GM12878 (cell line): ENCODE results near the gene HLA-DMA. TPM values are rescaled to one million over a fixed set of nuclear protein-coding genes. Genes with fewer than 3 reads are reported as not detected.
A peak's percentile ranks its signal among the peaks of the same experiment; 100 is the strongest.

Experiments
- ASH2L ChIP-seq: fragments of 300-600, 200-600 bp; sonication (generic); IDR thresholded peaks from 2 replicates; pipeline ENCODE4 v1.6.1; 2017; ENCODE audit warnings: low read depth, mild to moderate bottlenecking, borderline replicate concordance
- BCL11A ChIP-seq: IDR thresholded peaks from 2 replicates; pipeline ENCODE4 v1.6.1; 2011; ENCODE audit warnings: low read depth, low read length
- CREB1 ChIP-seq: IDR thresholded peaks from 2 replicates; pipeline ENCODE4 v1.6.1; 2012; ENCODE audit warnings: low read depth, mild to moderate bottlenecking, inconsistent platforms
- EED ChIP-seq: sonication (generic); IDR thresholded peaks from 2 replicates; pipeline ENCODE4 v1.6.1; 2016; ENCODE audit warnings: antibody characterized with exemption, low read depth
- EGR1 ChIP-seq, 2 experiments: IDR thresholded peaks; 1 replicate in 1 of 2; 2 replicates in 1 of 2; pipeline ENCODE4 v1.6.1; 2011 to 2012; ENCODE audit warnings: low read depth in 2 of 2, low read length in 2 of 2, borderline replicate concordance in 1 of 2, mild to moderate bottlenecking in 1 of 2, moderate library complexity in 1 of 2
- FOXM1 ChIP-seq: IDR thresholded peaks from 2 replicates; pipeline ENCODE4 v1.6.1; 2012; ENCODE audit warnings: low read depth, mild to moderate bottlenecking, inconsistent platforms, low read length, moderate library complexity
- HDAC2 ChIP-seq: fragments of 200-600 bp; sonication (generic); IDR thresholded peaks from 2 replicates; pipeline ENCODE4 v1.6.1; 2017
- MYC ChIP-seq: IDR thresholded peaks from 2 replicates; pipeline ENCODE4 v1.6.1; 2011; ENCODE audit warnings: mild to moderate bottlenecking, low read length, moderate library complexity, inconsistent platforms; ENCODE audit not compliant: insufficient read depth, insufficient replicate concordance, insufficient read length, severe bottlenecking
- NFXL1 ChIP-seq: fragments of 450-650 bp; IDR thresholded peaks from 2 replicates; pipeline ENCODE4 v1.6.1; 2017; ENCODE audit warnings: antibody characterized with exemption, mild to moderate bottlenecking, borderline replicate concordance
- POLR2A ChIP-seq: IDR thresholded peaks from 2 replicates; pipeline ENCODE4 v1.6.1; 2011; ENCODE audit warnings: low read depth, mild to moderate bottlenecking, low read length
- POU2F2 ChIP-seq: IDR thresholded peaks from 3 replicates; pipeline ENCODE4 v1.6.1; 2011; ENCODE audit warnings: low read depth, mild to moderate bottlenecking, low read length, borderline replicate concordance
- RAD51 ChIP-seq: fragments of 450-650 bp; IDR thresholded peaks from 2 replicates; pipeline ENCODE4 v1.6.1; 2016; ENCODE audit warnings: moderate library complexity, mild to moderate bottlenecking, inconsistent platforms
- RB1 ChIP-seq: fragments of 450-650 bp; formaldehyde crosslinking; IDR thresholded peaks from 2 replicates; pipeline ENCODE4 v1.6.1; 2017; ENCODE audit warnings: mild to moderate bottlenecking, borderline replicate concordance
- RCOR1 ChIP-seq: conservative IDR thresholded peaks from 2 replicates; pipeline ENCODE4 v1.6.1; 2012; ENCODE audit warnings: low read depth, low read length, improper control_type of control experiment
- RELA ChIP-seq: fragments of 450-650 bp; IDR thresholded peaks from 2 replicates; pipeline ENCODE4 v1.8.0; 2014; ENCODE audit warnings: borderline replicate concordance; ENCODE audit not compliant: partially characterized antibody
- RUNX3 ChIP-seq: IDR thresholded peaks from 2 replicates; pipeline ENCODE4 v1.6.1; 2012; ENCODE audit warnings: low read length, inconsistent platforms
- SMARCA5 ChIP-seq: fragments of 450-650 bp; IDR thresholded peaks from 2 replicates; pipeline ENCODE4 v1.6.1; 2017; ENCODE audit warnings: mild to moderate bottlenecking
- SP1 ChIP-seq: IDR thresholded peaks from one replicate; pipeline ENCODE4 v1.6.1; 2011; ENCODE audit warnings: low read depth, low read length
- SREBF1 ChIP-seq: IDR thresholded peaks from 2 replicates; pipeline ENCODE4 v1.6.1; 2012; ENCODE audit warnings: mild to moderate bottlenecking, low read length
- TAF1 ChIP-seq: IDR thresholded peaks from 2 replicates; pipeline ENCODE4 v1.6.1; 2011; ENCODE audit warnings: mild to moderate bottlenecking, low read depth, low read length, borderline replicate concordance
- TARDBP ChIP-seq: IDR thresholded peaks from 2 replicates; pipeline ENCODE4 v1.6.1; 2016; ENCODE audit warnings: borderline replicate concordance
- TBL1XR1 ChIP-seq: IDR thresholded peaks from 2 replicates; pipeline ENCODE4 v1.6.1; 2012; ENCODE audit warnings: low read depth, low read length, improper control_type of control experiment
- USF1 ChIP-seq: IDR thresholded peaks from 2 replicates; pipeline ENCODE4 v1.6.1; 2011; ENCODE audit warnings: borderline replicate concordance, low read depth, mild to moderate bottlenecking, moderate library complexity, mixed read lengths, low read length; ENCODE audit not compliant: insufficient read depth; ENCODE audit errors: extremely low read length
- YBX1 ChIP-seq: fragments of 450-650 bp; IDR thresholded peaks from 2 replicates; pipeline ENCODE4 v1.6.1; 2016; ENCODE audit warnings: antibody characterized with exemption
- ZSCAN29 ChIP-seq: fragments of 450-650 bp; IDR thresholded peaks from 2 replicates; pipeline ENCODE4 v1.6.1; 2017; ENCODE audit warnings: mild to moderate bottlenecking, moderate library complexity
- polyA plus RNA-seq, 11 experiments: library from polyadenylated mRNA; depleted of rRNA in 4 of 11; unstranded in 6 of 11; stranded (reverse) in 5 of 11; fragments of >200 nt; fragmentation: Nextera tagmentation in 4 of 11; fragmentation: Illumina TruSeq in 1 of 11; extraction: Ambion mirVana in 4 of 11; extraction: Trizol in 1 of 11; gene quantifications; 1 replicate in 1 of 11; 2 replicates in 10 of 11; pipeline versions ENCODE4 v1.2.1 to v1.2.3, GENCODE V29; 2011 to 2016; ENCODE audit warnings: inconsistent platforms in 2 of 11, missing spikeins in 2 of 11, low read depth in 1 of 11
- total RNA-seq, 4 experiments: library from RNA; depleted of rRNA in 3 of 4; stranded (reverse); fragments of >200 nt in 3 of 4; fragmentation: Illumina TruSeq in 1 of 4; extraction: Trizol in 1 of 4; gene quantifications; 2 replicates each; pipeline versions ENCODE4 v1.2.1 to v1.2.3, GENCODE V29; 2013 to 2021
- TF ChIP-seq, protein P1 (sequence below): IDR thresholded peaks from 2 replicates; pipeline ENCODE4 v1.6.1; 2012; ENCODE audit warnings: improper control_type of control experiment, low read depth, low read length; ENCODE audit not compliant: insufficient replicate concordance

The HLA-DMA gene
- total and polyA plus RNA-seq, 10 of the 15 experiments (the other 5 are each of a cell fraction or from before 2014, with no cell fraction given): 177 to 552 (median 309) TPM

- TF ChIP-seq, protein P1, sequence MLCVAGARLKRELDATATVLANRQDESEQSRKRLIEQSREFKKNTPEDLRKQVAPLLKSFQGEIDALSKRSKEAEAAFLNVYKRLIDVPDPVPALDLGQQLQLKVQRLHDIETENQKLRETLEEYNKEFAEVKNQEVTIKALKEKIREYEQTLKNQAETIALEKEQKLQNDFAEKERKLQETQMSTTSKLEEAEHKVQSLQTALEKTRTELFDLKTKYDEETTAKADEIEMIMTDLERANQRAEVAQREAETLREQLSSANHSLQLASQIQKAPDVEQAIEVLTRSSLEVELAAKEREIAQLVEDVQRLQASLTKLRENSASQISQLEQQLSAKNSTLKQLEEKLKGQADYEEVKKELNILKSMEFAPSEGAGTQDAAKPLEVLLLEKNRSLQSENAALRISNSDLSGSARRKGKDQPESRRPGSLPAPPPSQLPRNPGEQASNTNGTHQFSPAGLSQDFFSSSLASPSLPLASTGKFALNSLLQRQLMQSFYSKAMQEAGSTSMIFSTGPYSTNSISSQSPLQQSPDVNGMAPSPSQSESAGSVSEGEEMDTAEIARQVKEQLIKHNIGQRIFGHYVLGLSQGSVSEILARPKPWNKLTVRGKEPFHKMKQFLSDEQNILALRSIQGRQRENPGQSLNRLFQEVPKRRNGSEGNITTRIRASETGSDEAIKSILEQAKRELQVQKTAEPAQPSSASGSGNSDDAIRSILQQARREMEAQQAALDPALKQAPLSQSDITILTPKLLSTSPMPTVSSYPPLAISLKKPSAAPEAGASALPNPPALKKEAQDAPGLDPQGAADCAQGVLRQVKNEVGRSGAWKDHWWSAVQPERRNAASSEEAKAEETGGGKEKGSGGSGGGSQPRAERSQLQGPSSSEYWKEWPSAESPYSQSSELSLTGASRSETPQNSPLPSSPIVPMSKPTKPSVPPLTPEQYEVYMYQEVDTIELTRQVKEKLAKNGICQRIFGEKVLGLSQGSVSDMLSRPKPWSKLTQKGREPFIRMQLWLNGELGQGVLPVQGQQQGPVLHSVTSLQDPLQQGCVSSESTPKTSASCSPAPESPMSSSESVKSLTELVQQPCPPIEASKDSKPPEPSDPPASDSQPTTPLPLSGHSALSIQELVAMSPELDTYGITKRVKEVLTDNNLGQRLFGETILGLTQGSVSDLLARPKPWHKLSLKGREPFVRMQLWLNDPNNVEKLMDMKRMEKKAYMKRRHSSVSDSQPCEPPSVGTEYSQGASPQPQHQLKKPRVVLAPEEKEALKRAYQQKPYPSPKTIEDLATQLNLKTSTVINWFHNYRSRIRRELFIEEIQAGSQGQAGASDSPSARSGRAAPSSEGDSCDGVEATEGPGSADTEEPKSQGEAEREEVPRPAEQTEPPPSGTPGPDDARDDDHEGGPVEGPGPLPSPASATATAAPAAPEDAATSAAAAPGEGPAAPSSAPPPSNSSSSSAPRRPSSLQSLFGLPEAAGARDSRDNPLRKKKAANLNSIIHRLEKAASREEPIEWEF: peak; percentile 33
- TF ChIP-seq RUNX3 (peak; percentile 98), EGR1 (IDR thresholded peaks at IDR 0.05; ENCODE audit: borderline replicate concordance in 1 of 2, low read depth in 2 of 2, low read length in 2 of 2) (peak in 1 of 2 experiments; percentile 94; a peak in 2 of 3 replicates), HDAC2 (no peak), MYC (no peak), TARDBP (peak; percentile 59; the same call in 1 of the 2 replicates), EED (peak; percentile 96), NFXL1 (no peak), BCL11A (peak; percentile 98), SP1 (peak; percentile 78), SMARCA5 (peak; percentile 91), RB1 (no peak), POLR2A (no peak), CREB1 (no peak), FOXM1 (peak; percentile 93), RELA (peak; percentile 86), RAD51 (peak; percentile 50; the same call in 1 of the 2 replicates), RCOR1 (peak; percentile 96; the same call in 1 of the 2 replicates), ASH2L (0 out of 2 replicates have a peak, but pooled peaks have one; percentile 66), YBX1 (no peak), TAF1 (peak; percentile 48; the same call in 1 of the 2 replicates), ZSCAN29 (no peak), POU2F2 (peak; percentile 86; the same call in 1 of the 3 replicates), TBL1XR1 (peak; percentile 98), USF1 (no peak), SREBF1 (peak; percentile 66)
Measured at GRCh38 chr6:32941214-32941768, 11.6 kb downstream of the HLA-DMA start (continued).
